Neutrophil (primary cell): Measurements from ENCODE around the gene KIF1B.

Experiments used
- H3K27ac ChIP-seq: fragments of 200-600 bp; sonication (generic); 2 replicates; pipeline ENCODE4 v1.5.1; 2016; ENCODE audit warnings: mild to moderate bottlenecking, moderate library complexity
- H3K27me3 ChIP-seq: fragments of 200-600 bp; sonication (generic); 2 replicates; pipeline ENCODE4 v1.6.0; 2016; ENCODE audit warnings: mild to moderate bottlenecking
- H3K36me3 ChIP-seq: fragments of 200-600 bp; sonication (generic); 2 replicates; pipeline ENCODE4 v1.5.1; 2017
- H3K4me1 ChIP-seq, 2 experiments: fragments of 200-600 bp in 1 of 2; sonication (generic) in 1 of 2; 1 replicate in 1 of 2; 2 replicates in 1 of 2; pipeline versions ENCODE4 v1.5.1 to v1.6.1; 2013 to 2016; ENCODE audit warnings: low read depth in 1 of 2, low read length in 1 of 2, mild to moderate bottlenecking in 1 of 2, moderate library complexity in 1 of 2; ENCODE audit not compliant: control insufficient read depth in 1 of 2, insufficient read depth in 1 of 2
- H3K4me3 ChIP-seq, 2 experiments: fragments of 200-600 bp in 1 of 2; sonication (generic) in 1 of 2; 1 replicate in 1 of 2; 2 replicates in 1 of 2; pipeline ENCODE4 v1.5.1; 2013 to 2016; ENCODE audit warnings: low read depth in 1 of 2, low read length in 1 of 2, mild to moderate bottlenecking in 1 of 2, moderate library complexity in 1 of 2
- H3K9me3 ChIP-seq: fragments of 200-600 bp; sonication (generic); 2 replicates; pipeline ENCODE4 v1.5.1; 2016
- CTCF ChIP-seq: fragments of 200-600 bp; sonication (generic); IDR thresholded peaks from 2 replicates; pipeline ENCODE4 v1.5.1; 2016; ENCODE audit warnings: antibody characterized with exemption

KIF1B gene

DNA sequence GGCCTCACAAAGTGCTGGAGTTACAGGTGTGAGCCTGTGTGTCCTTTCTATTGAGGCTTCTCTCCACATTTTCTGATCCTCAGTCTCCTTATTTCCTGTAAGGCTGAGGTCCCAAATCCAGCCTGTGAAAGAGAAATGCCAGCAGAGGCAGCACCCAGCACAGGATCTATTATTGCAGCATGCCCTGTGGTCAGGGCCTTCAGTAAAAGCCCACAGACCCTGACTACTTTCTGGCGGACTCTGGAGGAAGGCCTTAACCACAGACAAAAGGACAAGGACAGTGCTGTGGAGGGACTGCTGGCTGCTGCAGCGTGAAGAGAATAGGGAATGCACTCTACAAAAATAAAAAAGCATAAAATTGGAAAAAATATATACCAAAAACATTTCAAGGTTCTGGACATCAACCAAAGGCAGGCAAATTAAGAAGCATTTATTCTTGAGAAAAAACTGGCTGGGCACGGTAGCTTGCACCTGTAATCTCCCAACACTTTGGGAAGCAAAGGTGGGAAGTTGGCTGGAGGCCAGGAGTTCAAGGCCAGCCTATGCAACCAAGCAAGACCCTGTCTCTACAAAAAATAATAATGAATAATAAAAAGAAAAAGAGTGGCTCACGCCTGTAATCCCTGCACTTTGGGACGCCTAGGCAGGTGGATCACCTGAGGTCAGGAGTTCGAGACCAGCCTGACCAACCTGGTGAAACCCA lies 179.1 kb downstream of the KIF1B start:
- Histone ChIP-seq H3K9me3 (no peaks in the 10 kb centered on the region), H3K36me3 (peaks cover 12% of the 10 kb centered on the region), H3K4me1 (peaks cover 77 to 80% of the 10 kb centered on the region in 2 experiments), H3K27ac (peak overlapping the region; percentile 91), H3K27me3 (no peaks in the 10 kb centered on the region), H3K4me3 (peak overlapping the region; percentile 31 to 46)
- TF ChIP-seq CTCF = no peak

DNA sequence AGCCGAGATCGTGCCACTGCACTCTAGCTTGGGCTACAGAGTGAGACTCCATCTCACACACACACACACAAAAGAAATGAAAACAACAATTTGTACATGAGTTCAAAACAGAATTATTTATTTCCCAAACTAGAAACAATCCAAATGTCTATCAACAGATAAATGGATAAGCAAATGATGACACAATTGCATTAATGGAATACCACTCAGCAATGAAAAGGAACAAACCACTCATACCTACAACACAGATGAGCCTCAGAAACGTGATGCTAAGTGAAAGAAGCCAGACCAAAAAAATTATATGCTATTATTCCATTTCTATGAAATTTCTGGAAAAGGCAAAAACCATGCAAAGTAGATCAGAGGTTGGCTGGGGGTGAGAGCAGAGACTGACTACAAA lies 186.5 kb downstream of the KIF1B start:
- TF ChIP-seq CTCF = no peak
- H3K9me3 ChIP-seq = no peaks in the 10 kb centered on the region
- peak overlapping the region; percentile 92 to 100 for H3K4me3 ChIP-seq
- peak overlapping the region; percentile 96 for H3K27ac ChIP-seq
- H3K27me3 ChIP-seq = no peaks in the 10 kb centered on the region
- H3K36me3 ChIP-seq = peaks cover 12% of the 10 kb centered on the region
- H3K4me1 ChIP-seq = peaks cover 56 to 59% of the 10 kb centered on the region in 2 experiments

DNA sequence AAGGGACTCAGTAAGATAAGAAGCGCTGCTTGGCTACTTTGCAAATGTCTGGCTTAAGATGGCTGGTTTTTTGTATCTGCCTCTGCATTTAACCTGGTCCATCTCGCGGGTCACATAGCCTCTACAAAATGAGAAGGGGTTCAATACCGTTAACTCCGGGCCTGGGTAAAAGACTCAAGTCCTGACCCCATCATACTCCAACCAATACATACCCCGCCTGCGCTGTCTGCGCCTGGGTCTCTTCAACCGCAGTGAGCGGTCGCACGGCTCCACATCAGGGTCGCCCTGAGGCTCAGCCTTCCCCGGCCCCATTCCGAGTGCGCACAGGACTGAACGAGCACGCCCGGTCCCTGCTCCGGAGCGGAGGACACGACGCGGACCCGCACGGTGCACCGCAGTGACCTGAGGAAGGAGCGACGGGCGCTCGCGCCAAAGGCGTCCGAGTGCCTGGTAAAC lies 187.9 kb downstream of the KIF1B start:
- H3K36me3 ChIP-seq = peaks cover 26% of the 10 kb centered on the region
- H3K4me1 ChIP-seq = peaks cover 59 to 61% of the 10 kb centered on the region in 2 experiments
- H3K27ac ChIP-seq = peak overlapping the region; percentile 96
- H3K9me3 ChIP-seq = no peaks in the 10 kb centered on the region
- peak overlapping the region; percentile 92 to 100 for H3K4me3 ChIP-seq
- TF ChIP-seq CTCF = no peak
- no peaks in the 10 kb centered on the region for H3K27me3 ChIP-seq

- Histone ChIP-seq H3K9me3 (no peaks in the 10 kb centered on the region), H3K4me1 (peaks cover 59 to 62% of the 10 kb centered on the region in 2 experiments), H3K36me3 (peaks cover 32% of the 10 kb centered on the region), H3K27me3 (no peaks in the 10 kb centered on the region), H3K4me3 (peak within 1 kb of the TSS; percentile 92 to 100), H3K27ac (peak within 1 kb of the TSS; percentile 96)
- TF ChIP-seq CTCF = peak; percentile 47
These were observed 188.5 kb downstream of the KIF1B start, which contains the start of gene PGD for GRCh38 chr1:10398734-10399443. TSS of gene PGD (plus strand) at chr1:10399064. CDS start at chr1:10399118, 54 bp downstream.

GRCh38 chr1:10399444-10399941 lies 189.1 kb downstream of the KIF1B start:
- TF ChIP-seq CTCF = no peak
- peaks cover 38% of the 10 kb centered on the region for H3K36me3 ChIP-seq
- H3K4me3 ChIP-seq = peak overlapping the region; percentile 92 to 100
- peak overlapping the region; percentile 96 for H3K27ac ChIP-seq
- no peaks in the 10 kb centered on the region for H3K27me3 ChIP-seq
- no peaks in the 10 kb centered on the region for H3K9me3 ChIP-seq
- H3K4me1 ChIP-seq = peaks cover 60 to 65% of the 10 kb centered on the region in 2 experiments
